ENCODE data around the gene MRPL12. TPM values are rescaled to one million over a fixed set of nuclear protein-coding genes. Genes with fewer than 3 reads are reported as not detected.

MRPL12 gene
- polyA plus RNA-seq, 1 donor, result 52.4 TPM

DNA sequence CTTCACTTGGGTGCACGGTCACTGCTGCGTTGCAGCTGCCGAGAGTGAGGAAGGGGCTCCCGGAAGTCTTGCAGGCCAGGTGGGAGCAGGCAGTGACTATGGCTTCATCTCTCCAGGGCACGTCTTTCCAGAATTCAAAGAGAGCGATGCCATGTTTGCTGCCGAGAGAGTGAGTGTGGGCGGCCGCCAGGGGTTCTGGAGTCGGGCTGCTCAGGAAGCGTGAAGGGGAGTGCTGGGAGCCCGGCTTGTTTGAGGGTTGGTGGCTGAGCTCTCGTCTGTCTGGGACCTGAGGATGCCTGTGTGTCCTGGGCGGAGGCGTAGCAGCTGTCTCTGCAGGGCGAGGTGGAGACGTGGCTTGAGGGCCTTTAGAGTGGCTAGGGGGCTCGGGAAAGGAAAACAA, 13.1 kb upstream of the MRPL12 start:
- Histone ChIP-seq H3K9me3 (ENCODE audit: control insufficient read depth, low read depth, low read length) (peaks cover 2% of the 10 kb centered on the region), H3K27ac (ENCODE audit: low read length) (no peak overlapping the region), H3K4me3 (ENCODE audit: low read length) (no peak overlapping the region), H3K36me3 (ENCODE audit: control insufficient read depth, insufficient read depth, low read length) (peaks cover 93% of the 10 kb centered on the region), H3K4me1 (ENCODE audit: control insufficient read depth, insufficient read depth, low read length) (peaks cover 8% of the 10 kb centered on the region), H3K27me3 (ENCODE audit: control insufficient read depth, insufficient read depth, low read length) (no peaks in the 10 kb centered on the region)
- WGBS (ENCODE audit: insufficient coverage, low lambda C conversion rate), result no CpG with 5 or more reads among the region's 18 CpGs
- no peak for DNase-seq

DNA sequence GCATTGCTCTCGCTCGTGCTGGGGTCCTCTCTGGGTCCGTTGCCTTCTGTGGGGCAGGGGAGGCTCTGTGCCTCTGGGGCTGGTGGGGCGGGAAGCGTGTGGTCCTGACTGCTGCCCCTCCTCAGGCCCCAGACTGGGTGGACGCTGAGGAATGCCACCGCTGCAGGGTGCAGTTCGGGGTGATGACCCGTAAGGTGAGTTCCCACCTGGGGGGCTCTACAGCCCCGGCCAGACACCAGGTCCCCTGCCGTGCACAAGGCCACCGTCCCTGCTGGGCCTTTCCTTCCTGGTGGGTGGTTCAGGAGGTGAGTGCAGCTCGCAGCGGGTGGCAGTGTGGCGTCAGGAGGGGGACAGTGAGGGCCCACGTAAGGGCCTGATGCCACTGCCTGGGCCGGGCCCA, 12.6 kb upstream of the MRPL12 start:
- Histone ChIP-seq H3K27ac (ENCODE audit: low read length) (no peak overlapping the region), H3K27me3 (ENCODE audit: control insufficient read depth, insufficient read depth, low read length) (no peaks in the 10 kb centered on the region), H3K4me3 (ENCODE audit: low read length) (no peak overlapping the region), H3K36me3 (ENCODE audit: control insufficient read depth, insufficient read depth, low read length) (peaks cover 96% of the 10 kb centered on the region), H3K4me1 (ENCODE audit: control insufficient read depth, insufficient read depth, low read length) (peaks cover 3% of the 10 kb centered on the region), H3K9me3 (ENCODE audit: control insufficient read depth, low read depth, low read length) (peaks cover 2% of the 10 kb centered on the region)
- DNase-seq, result no peak
- WGBS (ENCODE audit: insufficient coverage, low lambda C conversion rate), result no CpG with 5 or more reads among the region's 17 CpGs

DNA sequence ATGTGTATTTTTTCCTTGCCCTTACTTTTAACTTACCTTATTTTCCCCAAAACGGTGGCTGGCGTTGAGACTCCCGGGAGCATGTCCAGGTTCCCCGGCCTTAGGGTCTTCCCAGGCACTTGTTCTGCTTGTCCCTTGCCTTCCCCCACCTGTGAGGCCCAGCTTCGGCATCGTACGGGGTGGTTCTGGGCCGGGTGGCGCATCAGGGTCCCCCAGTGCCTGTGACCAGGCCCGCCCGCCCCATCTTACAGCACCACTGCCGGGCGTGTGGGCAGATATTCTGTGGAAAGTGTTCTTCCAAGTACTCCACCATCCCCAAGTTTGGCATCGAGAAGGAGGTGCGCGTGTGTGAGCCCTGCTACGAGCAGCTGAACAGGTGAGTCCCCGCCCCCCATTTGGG, 12.0 kb upstream of the MRPL12 start:
- Histone ChIP-seq H3K27me3 (ENCODE audit: control insufficient read depth, insufficient read depth, low read length) (no peaks in the 10 kb centered on the region), H3K4me3 (ENCODE audit: low read length) (no peak overlapping the region), H3K4me1 (ENCODE audit: control insufficient read depth, insufficient read depth, low read length) (peaks cover 3% of the 10 kb centered on the region), H3K36me3 (ENCODE audit: control insufficient read depth, insufficient read depth, low read length) (peaks cover 97% of the 10 kb centered on the region), H3K27ac (ENCODE audit: low read length) (no peak overlapping the region), H3K9me3 (ENCODE audit: control insufficient read depth, low read depth, low read length) (peaks cover 3% of the 10 kb centered on the region)
- DNase-seq, result no peak
- WGBS (ENCODE audit: insufficient coverage, low lambda C conversion rate), result no CpG with 5 or more reads among the region's 18 CpGs

DNA sequence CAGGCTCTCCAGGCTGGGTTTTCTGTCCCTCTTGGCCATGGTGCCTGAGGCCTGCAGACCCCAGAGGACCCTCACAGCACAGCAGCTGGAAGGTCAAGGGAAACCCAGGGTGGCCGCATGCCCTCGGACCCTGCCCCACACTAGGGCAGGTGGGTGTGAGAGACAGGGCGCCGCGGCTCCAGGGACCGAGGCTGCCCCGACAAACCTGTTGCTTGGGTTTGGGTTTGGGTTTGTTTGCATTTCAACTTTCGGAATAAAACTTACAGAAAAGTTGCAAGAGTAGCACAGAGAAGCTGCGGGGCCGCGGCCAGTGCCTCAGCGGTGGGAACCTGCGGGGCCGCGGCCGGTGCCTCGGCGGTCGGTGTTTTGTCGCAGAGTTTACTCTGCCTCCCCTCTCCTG, 11.6 kb upstream of the MRPL12 start:
- WGBS (ENCODE audit: insufficient coverage, low lambda C conversion rate), result no CpG with 5 or more reads among the region's 20 CpGs
- H3K4me3 ChIP-seq (ENCODE audit: low read length), result no peak overlapping the region
- peaks cover 97% of the 10 kb centered on the region for H3K36me3 ChIP-seq (ENCODE audit: control insufficient read depth, insufficient read depth, low read length)

DNA sequence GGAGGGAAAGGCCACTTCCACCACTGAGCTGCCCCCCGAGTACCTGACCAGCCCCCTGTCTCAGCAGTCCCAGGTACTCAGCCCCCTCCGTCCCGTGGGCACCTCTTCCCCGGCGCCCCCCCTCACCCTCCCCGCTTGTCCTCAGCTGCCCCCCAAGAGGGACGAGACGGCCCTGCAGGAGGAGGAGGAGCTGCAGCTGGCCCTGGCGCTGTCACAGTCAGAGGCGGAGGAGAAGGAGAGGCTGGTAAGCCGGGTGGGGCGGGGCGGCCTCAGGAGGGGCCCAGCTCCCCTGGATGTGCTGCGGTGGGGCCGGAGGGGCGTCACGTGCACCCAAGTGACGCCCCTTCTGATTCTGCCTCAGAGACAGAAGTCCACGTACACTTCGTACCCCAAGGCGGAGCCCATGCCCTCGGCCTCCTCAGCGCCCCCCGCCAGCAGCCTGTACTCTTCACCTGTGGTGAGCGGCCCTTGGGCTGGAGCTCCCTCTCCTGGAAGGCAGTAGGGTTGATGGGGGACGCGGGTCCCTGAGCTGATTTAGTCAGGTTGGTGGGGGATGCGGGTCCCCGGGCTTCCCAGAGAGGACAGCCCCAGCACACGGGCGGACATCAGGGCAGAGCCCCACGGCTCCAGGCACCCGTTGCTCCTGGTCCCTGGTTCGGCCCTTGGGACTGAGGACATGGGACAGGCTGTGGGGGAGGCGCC, 9.5 kb upstream of the MRPL12 start:
- DNase-seq, result no peak
- Histone ChIP-seq H3K9me3 (ENCODE audit: control insufficient read depth, low read depth, low read length) (peaks cover 8% of the 10 kb centered on the region), H3K27ac (ENCODE audit: low read length) (no peak overlapping the region), H3K36me3 (ENCODE audit: control insufficient read depth, insufficient read depth, low read length) (peaks cover 97% of the 10 kb centered on the region), H3K4me1 (ENCODE audit: control insufficient read depth, insufficient read depth, low read length) (peaks cover 3% of the 10 kb centered on the region), H3K27me3 (ENCODE audit: control insufficient read depth, insufficient read depth, low read length) (no peaks in the 10 kb centered on the region), H3K4me3 (ENCODE audit: low read length) (no peak overlapping the region)
- no CpG with 5 or more reads among the region's 35 CpGs for WGBS (ENCODE audit: insufficient coverage, low lambda C conversion rate)

More for the DNA sequence above, 11.6 kb upstream of the MRPL12 start:
- Histone ChIP-seq H3K27ac (ENCODE audit: low read length) (no peak overlapping the region), H3K9me3 (ENCODE audit: control insufficient read depth, low read depth, low read length) (peaks cover 5% of the 10 kb centered on the region), H3K27me3 (ENCODE audit: control insufficient read depth, insufficient read depth, low read length) (no peaks in the 10 kb centered on the region), H3K4me1 (ENCODE audit: control insufficient read depth, insufficient read depth, low read length) (peaks cover 3% of the 10 kb centered on the region)
- DNase-seq, result no peak

GRCh38 chr17:81694810-81695209, 8.4 kb upstream of the MRPL12 start:
- peaks cover 94% of the 10 kb centered on the region for H3K36me3 ChIP-seq (ENCODE audit: control insufficient read depth, insufficient read depth, low read length)
- DNase-seq, result no peak
- peaks cover 8% of the 10 kb centered on the region for H3K9me3 ChIP-seq (ENCODE audit: control insufficient read depth, low read depth, low read length)
- no peaks in the 10 kb centered on the region for H3K27me3 ChIP-seq (ENCODE audit: control insufficient read depth, insufficient read depth, low read length)
- no peak overlapping the region for H3K27ac ChIP-seq (ENCODE audit: low read length)
- no peak overlapping the region for H3K4me3 ChIP-seq (ENCODE audit: low read length)
- peaks cover 3% of the 10 kb centered on the region for H3K4me1 ChIP-seq (ENCODE audit: control insufficient read depth, insufficient read depth, low read length)
- WGBS (ENCODE audit: insufficient coverage, low lambda C conversion rate), result no CpG with 5 or more reads among the region's 19 CpGs

GRCh38 chr17:81695211-81695610, 8.0 kb upstream of the MRPL12 start:
- Histone ChIP-seq H3K27ac (ENCODE audit: low read length) (no peak overlapping the region), H3K4me1 (ENCODE audit: control insufficient read depth, insufficient read depth, low read length) (peaks cover 3% of the 10 kb centered on the region), H3K9me3 (ENCODE audit: control insufficient read depth, low read depth, low read length) (peaks cover 8% of the 10 kb centered on the region), H3K36me3 (ENCODE audit: control insufficient read depth, insufficient read depth, low read length) (peaks cover 90% of the 10 kb centered on the region), H3K4me3 (ENCODE audit: low read length) (no peak overlapping the region), H3K27me3 (ENCODE audit: control insufficient read depth, insufficient read depth, low read length) (no peaks in the 10 kb centered on the region)
- no CpG with 5 or more reads among the region's 6 CpGs for WGBS (ENCODE audit: insufficient coverage, low lambda C conversion rate)
- DNase-seq, result no peak

DNA sequence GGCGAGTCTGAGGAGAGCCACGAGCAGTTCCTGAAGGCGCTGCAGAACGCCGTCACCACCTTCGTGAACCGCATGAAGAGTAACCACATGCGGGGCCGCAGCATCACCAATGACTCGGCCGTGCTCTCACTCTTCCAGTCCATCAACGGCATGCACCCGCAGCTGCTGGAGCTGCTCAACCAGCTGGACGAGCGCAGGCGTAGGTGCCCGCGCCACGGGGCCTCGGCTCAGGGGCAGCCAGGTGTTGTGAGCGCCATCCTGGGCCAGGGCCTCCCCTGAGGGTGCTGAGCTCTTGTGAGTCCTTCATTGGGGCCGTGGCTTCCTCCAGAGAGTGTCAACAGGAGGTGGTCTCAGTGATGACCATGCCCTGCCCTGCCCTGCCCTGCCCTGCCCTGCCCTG, 7.4 kb upstream of the MRPL12 start:
- Histone ChIP-seq H3K27me3 (ENCODE audit: control insufficient read depth, insufficient read depth, low read length) (no peaks in the 10 kb centered on the region), H3K36me3 (ENCODE audit: control insufficient read depth, insufficient read depth, low read length) (peaks cover 90% of the 10 kb centered on the region), H3K9me3 (ENCODE audit: control insufficient read depth, low read depth, low read length) (peaks cover 8% of the 10 kb centered on the region), H3K27ac (ENCODE audit: low read length) (no peak overlapping the region), H3K4me3 (ENCODE audit: low read length) (no peak overlapping the region), H3K4me1 (ENCODE audit: control insufficient read depth, insufficient read depth, low read length) (peaks cover 6% of the 10 kb centered on the region)
- WGBS (ENCODE audit: insufficient coverage, low lambda C conversion rate), result no CpG with 5 or more reads among the region's 22 CpGs
- DNase-seq, result no peak

DNA sequence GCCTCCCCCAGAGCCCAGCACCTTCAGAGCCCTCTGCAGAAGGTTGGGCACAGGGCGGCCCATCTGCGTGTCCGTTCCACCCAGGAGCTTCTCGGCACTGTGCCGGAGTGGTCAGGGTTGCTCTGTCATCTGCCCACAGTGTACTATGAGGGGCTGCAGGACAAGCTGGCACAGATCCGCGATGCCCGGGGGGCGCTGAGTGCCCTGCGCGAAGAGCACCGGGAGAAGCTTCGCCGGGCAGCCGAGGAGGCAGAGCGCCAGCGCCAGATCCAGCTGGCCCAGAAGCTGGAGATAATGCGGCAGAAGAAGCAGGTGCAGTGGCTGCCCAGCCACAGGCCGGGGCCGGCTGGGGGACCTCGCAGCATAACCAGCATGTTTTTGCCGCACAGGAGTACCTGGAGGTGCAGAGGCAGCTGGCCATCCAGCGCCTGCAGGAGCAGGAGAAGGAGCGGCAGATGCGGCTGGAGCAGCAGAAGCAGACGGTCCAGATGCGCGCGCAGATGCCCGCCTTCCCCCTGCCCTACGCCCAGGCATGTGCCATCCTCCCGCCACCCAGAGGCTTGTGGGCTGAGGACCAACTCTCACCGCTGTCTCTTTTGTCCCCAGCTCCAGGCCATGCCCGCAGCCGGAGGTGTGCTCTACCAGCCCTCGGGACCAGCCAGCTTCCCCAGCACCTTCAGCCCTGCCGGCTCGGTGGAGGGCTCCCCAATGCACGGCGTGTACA, 6.8 kb upstream of the MRPL12 start:
- DNase-seq, result no peak
- Histone ChIP-seq H3K4me1 (ENCODE audit: control insufficient read depth, insufficient read depth, low read length) (peaks cover 12% of the 10 kb centered on the region), H3K36me3 (ENCODE audit: control insufficient read depth, insufficient read depth, low read length) (peaks cover 90% of the 10 kb centered on the region), H3K27me3 (ENCODE audit: control insufficient read depth, insufficient read depth, low read length) (no peaks in the 10 kb centered on the region), H3K9me3 (ENCODE audit: control insufficient read depth, low read depth, low read length) (peaks cover 8% of the 10 kb centered on the region), H3K27ac (ENCODE audit: low read length) (no peak overlapping the region), H3K4me3 (ENCODE audit: low read length) (no peak overlapping the region)
- no CpG with 5 or more reads among the region's 40 CpGs for WGBS (ENCODE audit: insufficient coverage, low lambda C conversion rate)

DNA sequence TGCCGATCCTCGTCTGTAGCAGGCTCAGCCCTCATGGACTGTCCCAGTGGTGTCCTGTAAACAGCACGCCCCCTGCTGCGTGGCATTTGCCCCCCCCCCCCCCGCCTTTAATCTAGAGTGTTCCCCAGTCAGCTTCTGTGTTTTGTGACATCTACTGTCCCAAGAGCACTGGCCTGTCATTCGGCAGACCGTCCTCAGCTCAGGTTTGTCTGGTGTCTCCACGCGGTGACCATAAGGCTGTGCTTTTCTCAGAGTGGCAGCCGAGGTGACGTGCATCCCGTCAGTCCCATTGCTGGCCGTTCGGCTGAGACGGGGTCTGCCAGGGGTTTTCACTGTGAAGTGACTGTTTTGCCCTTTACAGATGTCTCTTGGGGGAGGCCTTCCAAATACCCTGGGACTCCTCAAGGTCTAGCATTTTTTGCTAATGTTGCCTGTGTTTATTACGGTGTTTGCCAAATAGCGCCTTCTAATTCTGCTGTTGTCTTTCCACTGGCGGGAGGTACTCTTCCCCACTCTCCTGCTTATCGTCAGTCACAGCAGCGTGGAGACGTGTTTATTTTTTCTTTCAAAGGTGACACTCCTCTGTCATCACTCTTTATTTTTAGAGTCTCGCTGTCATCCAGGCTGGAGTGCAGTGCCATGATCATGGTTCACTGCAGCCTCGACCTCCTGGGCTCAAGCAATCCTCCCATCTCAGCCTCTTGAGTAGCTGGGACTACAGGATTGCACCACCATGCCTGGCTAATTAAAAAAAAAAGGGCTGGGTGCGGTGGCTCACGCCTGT, 5.7 kb upstream of the MRPL12 start:
- WGBS (ENCODE audit: insufficient coverage, low lambda C conversion rate), result 100% methylated on average over 1 of the region's 25 CpGs
- Histone ChIP-seq H3K36me3 (ENCODE audit: control insufficient read depth, insufficient read depth, low read length) (peaks cover 85% of the 10 kb centered on the region), H3K4me1 (ENCODE audit: control insufficient read depth, insufficient read depth, low read length) (peaks cover 16% of the 10 kb centered on the region)

More for the DNA sequence above, 5.7 kb upstream of the MRPL12 start:
- Histone ChIP-seq H3K27me3 (ENCODE audit: control insufficient read depth, insufficient read depth, low read length) (no peaks in the 10 kb centered on the region), H3K27ac (ENCODE audit: low read length) (no peak overlapping the region), H3K9me3 (ENCODE audit: control insufficient read depth, low read depth, low read length) (peaks cover 8% of the 10 kb centered on the region), H3K4me3 (ENCODE audit: low read length) (no peak overlapping the region)
- DNase-seq, result no peak

Data from large intestine (tissue), 3 donors.